B cell (primary cell): ENCODE data around the gene S100A10. TPM values are rescaled to one million over a fixed set of nuclear protein-coding genes. Genes with fewer than 3 reads are reported as not detected.
A peak's percentile ranks its signal among the peaks of the same experiment; 100 is the strongest.

ENCODE experiments used
- ATAC-seq: fragments of 200-7000 bp; cut with Tn5 transposase; one replicate; pipeline ENCODE4 v1.10.0; 2021; ENCODE audit warnings: low read depth, mild to moderate bottlenecking, moderate number of reproducible peaks, moderate library complexity
- CTCF ChIA-PET: fragments of 350-600 bp; sonication (Branson Sonifier 250); formaldehyde crosslinking; loops from one replicate; lab custom pipeline; 2021; ENCODE audit warnings: antibody characterized with exemption, inconsistent platforms; lab: Charles Lee
- POLR2A ChIA-PET: fragments of 350-600 bp; sonication (Branson Sonifier 250); formaldehyde crosslinking; loops from one replicate; lab custom pipeline; 2021; ENCODE audit warnings: antibody characterized with exemption; lab: Charles Lee
- DNase-seq: peaks from one replicate; pipeline ENCODE4 v3.0.0; 2013
- H2AFZ ChIP-seq: 2 replicates; pipeline ENCODE4 v1.6.1; 2012; ENCODE audit warnings: mild to moderate bottlenecking, low read depth, low read length; ENCODE audit not compliant: insufficient read depth, poor library complexity, severe bottlenecking
- H3K27ac ChIP-seq, 2 donors: 1 replicate in 1 of 2; 2 replicates in 1 of 2; pipeline ENCODE4 v1.5.1; 2012 to 2013; ENCODE audit warnings: low read length in 2 of 2, mild to moderate bottlenecking in 2 of 2, moderate library complexity in 1 of 2
- H3K27me3 ChIP-seq, 4 experiments: fragments of 200-600 bp in 1 of 4; sonication (generic) in 1 of 4; replicated peaks in 1 of 4; 1 replicate in 2 of 4; 2 replicates in 2 of 4; pipeline versions ENCODE4 v1.6.1 to v1.7.0; 2013 to 2016; ENCODE audit warnings: low read length in 3 of 4, mild to moderate bottlenecking in 2 of 4, mixed read lengths in 1 of 4, moderate library complexity in 1 of 4; ENCODE audit not compliant: insufficient read depth in 4 of 4, control insufficient read depth in 3 of 4; ENCODE audit errors: control extremely low read depth in 1 of 4
- H3K36me3 ChIP-seq, 2 experiments: replicated peaks in 1 of 2; 1 replicate in 1 of 2; 2 replicates in 1 of 2; pipeline versions ENCODE4 v1.6.1 to v1.7.1; 2013; ENCODE audit warnings: low read length in 1 of 2; ENCODE audit not compliant: insufficient read depth in 2 of 2, control insufficient read depth in 1 of 2; ENCODE audit errors: control extremely low read depth in 1 of 2, extremely low read depth in 1 of 2
- H3K4me1 ChIP-seq, 2 donors: fragments of 200-600 bp in 1 of 2; sonication (generic) in 1 of 2; 1 replicate in 1 of 2; 2 replicates in 1 of 2; pipeline versions ENCODE4 v1.5.1 to v1.6.1; 2013 to 2017; ENCODE audit warnings: low read length in 2 of 2; ENCODE audit not compliant: control insufficient read depth in 2 of 2, insufficient read depth in 2 of 2
- H3K4me2 ChIP-seq: replicated peaks from 2 replicates; pipeline ENCODE3; 2012; ENCODE audit warnings: mild to moderate bottlenecking, low read depth, low read length; ENCODE audit not compliant: poor library complexity, severe bottlenecking
- H3K4me3 ChIP-seq, 5 experiments: fragments of 200-600 bp in 1 of 5; sonication (generic) in 1 of 5; 1 replicate in 3 of 5; 2 replicates in 2 of 5; pipeline versions ENCODE4 v1.5.1 to v1.7.0; 2011 to 2016; ENCODE audit warnings: low read length in 4 of 5, mild to moderate bottlenecking in 4 of 5, low read depth in 2 of 5, control low read depth in 1 of 5, moderate library complexity in 1 of 5; ENCODE audit not compliant: insufficient read depth in 1 of 5; ENCODE audit errors: control extremely low read depth in 1 of 5, extremely low read depth in 1 of 5
- H3K79me2 ChIP-seq: fragments of 200-600 bp; sonication (generic); one replicate; pipeline ENCODE4 v1.6.0; 2016; ENCODE audit warnings: low read length; ENCODE audit not compliant: control insufficient read depth, insufficient read depth
- H3K9ac ChIP-seq: fragments of 200-600 bp; sonication (generic); 2 replicates; pipeline ENCODE4 v1.6.1; 2017; ENCODE audit warnings: mild to moderate bottlenecking, low read length, moderate library complexity
- H3K9me3 ChIP-seq, 3 donors: one replicate each; pipeline versions ENCODE4 v1.6.1 to v1.7.1; 2013; ENCODE audit warnings: low read length in 2 of 3; ENCODE audit not compliant: control insufficient read depth in 2 of 3, insufficient read depth in 1 of 3; ENCODE audit errors: control extremely low read depth in 1 of 3
- H4K20me1 ChIP-seq: 2 replicates; pipeline ENCODE4 v1.6.0; 2012; ENCODE audit warnings: mild to moderate bottlenecking, low read length; ENCODE audit not compliant: insufficient read depth, control insufficient read depth, poor library complexity, severe bottlenecking
- H3K27ac Mint-ChIP-seq: one replicate; pipeline ENCODE4 v1.8.0; 2021; ENCODE audit warnings: mixed read lengths
- H3K27me3 Mint-ChIP-seq: one replicate; pipeline ENCODE4 v1.8.0; 2021; ENCODE audit warnings: mixed read lengths
- H3K4me1 Mint-ChIP-seq: one replicate; pipeline ENCODE4 v1.8.0; 2021; ENCODE audit warnings: mixed read lengths
- H3K4me3 Mint-ChIP-seq: one replicate; pipeline ENCODE4 v1.8.0; 2021; ENCODE audit warnings: mixed read lengths
- H3K9me3 Mint-ChIP-seq: one replicate; pipeline ENCODE4 v1.8.0; 2022; ENCODE audit warnings: mixed read lengths; ENCODE audit not compliant: insufficient read depth
- EZH2 ChIP-seq: IDR thresholded peaks from 2 replicates; pipeline ENCODE4 v1.6.1; 2012; ENCODE audit warnings: borderline replicate concordance, low read depth, mild to moderate bottlenecking, moderate library complexity, low read length; ENCODE audit not compliant: insufficient read depth, poor library complexity, severe bottlenecking
- WGBS: methylation state at CpG from one replicate; pipeline ENCODE4 v1.1.5; 2013; ENCODE audit warnings: missing lambda C conversion rate; ENCODE audit not compliant: insufficient coverage; 5-methylcytosine and 5-hydroxymethylcytosine counted together
- intact Hi-C: fragments of 100-400 bp; cut with micrococcal nuclease; formaldehyde crosslinking; loops from one replicate; pipeline ENCODE4 v1.10.0; 2022
- polyA plus RNA-seq: library from polyadenylated mRNA; depleted of rRNA; stranded (reverse); fragments of >200 nt; gene quantifications from 2 replicates; pipeline ENCODE4 v1.2.3, GENCODE V29; 2012
- total RNA-seq, 2 donors: library from RNA; stranded (reverse); fragments of 120-200 nt in 1 of 2; gene quantifications; 1 replicate in 1 of 2; 2 replicates in 1 of 2; pipeline versions ENCODE4 v1.2.3 to v1.2.4, GENCODE V29; 2013 to 2022
- TF ChIP-seq, protein P1 (sequence below): fragments of 200-600 bp; IDR thresholded peaks from one replicate; pipeline ENCODE4 v1.8.0; 2022; ENCODE audit warnings: antibody characterized with exemption, mild to moderate bottlenecking

S100A10 gene
- total and polyA plus RNA-seq, 2 donors (not counting 1 experiment from before 2014, with no cell fraction given), result 38.0 to 47.1 TPM

DNA sequence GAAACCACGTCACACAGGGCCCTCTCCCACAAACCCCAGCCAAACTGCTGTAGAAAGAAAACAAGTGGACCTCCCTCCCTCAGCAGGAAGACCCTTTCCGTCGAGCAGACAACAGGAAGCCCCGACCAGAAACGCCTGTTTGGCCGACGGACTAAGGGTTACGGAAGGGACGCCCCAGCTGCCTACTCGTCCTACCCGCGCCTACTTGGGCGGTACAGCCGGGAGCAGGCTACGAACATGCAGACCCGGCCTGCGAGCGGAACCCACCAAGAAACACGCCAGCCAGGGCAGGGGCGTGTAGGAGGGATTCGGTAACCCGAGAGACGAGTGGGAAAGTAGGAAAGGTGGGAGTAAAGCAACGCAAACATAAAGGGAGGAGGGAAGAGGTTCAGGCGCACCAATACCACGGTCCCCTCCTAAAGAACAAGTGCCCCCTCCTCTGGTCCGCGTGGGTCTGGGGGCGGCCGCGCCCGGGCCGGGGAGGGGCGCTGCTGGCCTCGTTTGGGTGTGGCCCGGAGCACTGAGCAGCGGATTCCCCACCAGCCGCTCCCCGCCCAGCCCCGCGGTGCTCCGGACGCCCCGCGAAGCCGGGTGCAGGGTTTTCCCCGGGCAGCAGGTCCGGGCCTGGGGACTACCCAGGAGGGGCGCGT, 450 bp downstream of the S100A10 start:
- H3K27me3 Mint-ChIP-seq, result peaks cover 6% of the 10 kb centered on the region
- peaks cover 30% of the 10 kb centered on the region for H3K4me1 Mint-ChIP-seq
- ChIA-PET POLR2A (no interaction called here), CTCF (interaction anchor here (4.0 to 16.1 kb wide), 3 partner anchors 7 to 62 kb away, joined by 15 to 341 read pairs (median 138); no protein-coding TSS in a partner anchor)
- H3K9me3 Mint-ChIP-seq, result no peaks in the 10 kb centered on the region
- H3K4me3 ChIP-seq, result peak overlapping the region; percentile 45 to 78 (median 67)
- peak overlapping the region; percentile 94 for H3K4me3 Mint-ChIP-seq
- H3K9me3 ChIP-seq, result no peaks in the 10 kb centered on the region
- H3K9ac ChIP-seq, result peak overlapping the region; percentile 74
- DNase-seq (peak; percentile 60), ATAC-seq (peak; percentile 21)
- H3K4me1 ChIP-seq, result peaks cover 13 to 26% of the 10 kb centered on the region in 2 donors
- no peaks in the 10 kb centered on the region for H3K36me3 ChIP-seq
- H3K27me3 ChIP-seq, result peaks cover 0 to 5% (median 2%) of the 10 kb centered on the region in 4 experiments
- peak overlapping the region; percentile 93 for H3K27ac Mint-ChIP-seq
- H2AFZ ChIP-seq, result peak overlapping the region; percentile 85
- no peak for TF ChIP-seq EZH2
- TF ChIP-seq, protein P1, sequence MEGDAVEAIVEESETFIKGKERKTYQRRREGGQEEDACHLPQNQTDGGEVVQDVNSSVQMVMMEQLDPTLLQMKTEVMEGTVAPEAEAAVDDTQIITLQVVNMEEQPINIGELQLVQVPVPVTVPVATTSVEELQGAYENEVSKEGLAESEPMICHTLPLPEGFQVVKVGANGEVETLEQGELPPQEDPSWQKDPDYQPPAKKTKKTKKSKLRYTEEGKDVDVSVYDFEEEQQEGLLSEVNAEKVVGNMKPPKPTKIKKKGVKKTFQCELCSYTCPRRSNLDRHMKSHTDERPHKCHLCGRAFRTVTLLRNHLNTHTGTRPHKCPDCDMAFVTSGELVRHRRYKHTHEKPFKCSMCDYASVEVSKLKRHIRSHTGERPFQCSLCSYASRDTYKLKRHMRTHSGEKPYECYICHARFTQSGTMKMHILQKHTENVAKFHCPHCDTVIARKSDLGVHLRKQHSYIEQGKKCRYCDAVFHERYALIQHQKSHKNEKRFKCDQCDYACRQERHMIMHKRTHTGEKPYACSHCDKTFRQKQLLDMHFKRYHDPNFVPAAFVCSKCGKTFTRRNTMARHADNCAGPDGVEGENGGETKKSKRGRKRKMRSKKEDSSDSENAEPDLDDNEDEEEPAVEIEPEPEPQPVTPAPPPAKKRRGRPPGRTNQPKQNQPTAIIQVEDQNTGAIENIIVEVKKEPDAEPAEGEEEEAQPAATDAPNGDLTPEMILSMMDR, result no peak
- WGBS, result under 1% methylated on average over 48 of the region's 50 CpGs
- peaks cover 13% of the 10 kb centered on the region for H3K79me2 ChIP-seq
- intact Hi-C loops, result no loop called here
- peaks cover 17% of the 10 kb centered on the region for H4K20me1 ChIP-seq
- peak overlapping the region; percentile 48 to 73 for H3K27ac ChIP-seq
- H3K4me2 ChIP-seq, result peak overlapping the region; percentile 95
